Measurements from ENCODE around the gene ZPR1.

- TF ChIP-seq CTCF (IDR thresholded peaks at IDR 0.05): no peak
- TF ChIP-seq POLR2A (IDR thresholded peaks at IDR 0.05): no peak
Observed at GRCh38 chr11:116794851-116795250, 7.0 kb upstream of the ZPR1 start.

All from esophagus squamous epithelium (tissue), 4 donors.